Thyroid gland (tissue), 4 donors: Measurements from ENCODE around the gene TERT. TPM values are rescaled to one million over a fixed set of nuclear protein-coding genes. Genes with fewer than 3 reads are reported as not detected.

Experiments used
- DNase-seq, 2 donors: peaks; one replicate each; pipeline ENCODE4 v3.0.0-alpha.2; 2019
- H3K27ac ChIP-seq, 3 donors: fragments of 200-600 bp; sonication (generic); 1 replicate in 2 of 3; 2 replicates in 1 of 3; pipeline ENCODE4 v1.5.1; 2016 to 2019; ENCODE audit warnings: mild to moderate bottlenecking in 1 of 3, moderate library complexity in 1 of 3
- H3K27me3 ChIP-seq: fragments of 200-600 bp; sonication (generic); one replicate; pipeline ENCODE4 v1.5.1; 2019
- H3K36me3 ChIP-seq, 2 donors: fragments of 200-600 bp; sonication (generic); one replicate each; pipeline ENCODE4 v1.5.1; 2016 to 2019
- H3K4me1 ChIP-seq, 2 donors: fragments of 200-600 bp; sonication (generic); one replicate each; pipeline ENCODE4 v1.5.1; 2017 to 2019
- H3K4me3 ChIP-seq, 3 donors: fragments of 200-600 bp; sonication (generic); replicated peaks in 1 of 3; 1 replicate in 2 of 3; 2 replicates in 1 of 3; pipeline ENCODE4 v1.5.1; 2016; ENCODE audit warnings: mild to moderate bottlenecking in 1 of 3
- H3K9me3 ChIP-seq: fragments of 200-600 bp; sonication (generic); one replicate; pipeline ENCODE4 v1.5.1; 2017
- POLR2A ChIP-seq, 2 donors: fragments of 450-650 bp; IDR thresholded peaks; one replicate each; pipeline ENCODE4 v1.6.1; 2017; ENCODE audit warnings: antibody characterized with exemption in 2 of 2, mild to moderate bottlenecking in 2 of 2, moderate library complexity in 1 of 2
- WGBS, 2 donors: methylation state at CpG; one replicate each; pipeline ENCODE4 v1.1.5; 2017; 5-methylcytosine and 5-hydroxymethylcytosine counted together
- intact Hi-C: fragments of 100-400 bp; cut with DNase I; formaldehyde crosslinking; loops from one replicate; pipeline ENCODE4 v1.15.1; 2023
- total RNA-seq, 4 donors: library from RNA; depleted of rRNA; stranded (reverse); fragments of >200 nt; gene quantifications; one replicate each; pipeline ENCODE4 v1.2.3, GENCODE V29; 2016
- TF ChIP-seq, protein P1 (sequence below), 6 experiments: fragments of 200-600 bp in 3 of 6; fragments of 450-650 bp in 3 of 6; sonication (generic) in 3 of 6; IDR thresholded peaks; one replicate each; pipeline ENCODE4 v1.5.1; 2016 to 2019; ENCODE audit warnings: antibody characterized with exemption in 6 of 6, mild to moderate bottlenecking in 2 of 6, inconsistent platforms in 1 of 6, moderate library complexity in 1 of 6

Gene TERT
- total RNA-seq, 4 donors from 2014 or later = not detected

DNA sequence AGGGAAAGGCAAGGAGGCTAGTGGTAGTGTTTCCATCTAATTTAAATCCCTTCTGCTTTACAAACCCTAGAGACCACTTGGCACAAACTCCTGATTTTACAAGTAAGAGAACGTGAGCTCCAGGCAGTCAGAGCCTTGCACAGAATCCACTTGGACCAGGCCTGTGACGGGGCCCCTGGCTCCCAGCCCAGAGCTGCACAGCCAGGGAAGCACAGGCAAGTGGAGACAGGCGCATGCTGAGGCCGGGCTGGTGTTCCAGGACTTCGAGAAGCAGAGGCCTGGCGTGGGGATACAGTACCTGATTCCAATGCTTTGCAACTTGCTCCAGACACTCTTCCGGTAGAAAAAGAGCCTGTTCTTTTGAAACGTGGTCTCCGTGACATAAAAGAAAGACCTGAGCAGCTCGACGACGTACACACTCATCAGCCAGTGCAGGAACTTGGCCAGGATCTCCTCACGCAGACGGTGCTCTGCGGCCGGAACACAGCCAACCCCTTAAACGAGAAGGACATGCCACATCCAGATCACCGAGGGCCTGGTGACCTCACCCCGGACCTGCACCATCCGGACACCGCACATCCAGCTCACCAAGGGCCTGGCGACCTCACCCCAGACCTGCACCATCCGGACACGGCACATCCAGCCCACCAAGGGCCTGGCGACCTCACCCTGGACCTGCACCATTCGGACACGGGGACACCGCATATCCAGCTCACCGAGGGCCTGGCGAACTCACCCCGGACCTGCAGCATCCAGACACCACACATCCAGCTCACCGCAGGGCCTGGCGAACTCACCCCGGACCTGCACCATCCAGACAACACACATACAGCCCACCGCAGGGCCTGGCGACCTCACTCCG, 12.5 kb downstream of the TERT start:
- H3K27ac ChIP-seq = no peak overlapping the region
- H3K9me3 ChIP-seq = no peaks in the 10 kb centered on the region
- 53 to 73% methylated on average over 19 to 30 of the region's 37 CpGs for WGBS, 2 donors
- H3K4me1 ChIP-seq = no peaks in the 10 kb centered on the region
- TF ChIP-seq, protein P1, sequence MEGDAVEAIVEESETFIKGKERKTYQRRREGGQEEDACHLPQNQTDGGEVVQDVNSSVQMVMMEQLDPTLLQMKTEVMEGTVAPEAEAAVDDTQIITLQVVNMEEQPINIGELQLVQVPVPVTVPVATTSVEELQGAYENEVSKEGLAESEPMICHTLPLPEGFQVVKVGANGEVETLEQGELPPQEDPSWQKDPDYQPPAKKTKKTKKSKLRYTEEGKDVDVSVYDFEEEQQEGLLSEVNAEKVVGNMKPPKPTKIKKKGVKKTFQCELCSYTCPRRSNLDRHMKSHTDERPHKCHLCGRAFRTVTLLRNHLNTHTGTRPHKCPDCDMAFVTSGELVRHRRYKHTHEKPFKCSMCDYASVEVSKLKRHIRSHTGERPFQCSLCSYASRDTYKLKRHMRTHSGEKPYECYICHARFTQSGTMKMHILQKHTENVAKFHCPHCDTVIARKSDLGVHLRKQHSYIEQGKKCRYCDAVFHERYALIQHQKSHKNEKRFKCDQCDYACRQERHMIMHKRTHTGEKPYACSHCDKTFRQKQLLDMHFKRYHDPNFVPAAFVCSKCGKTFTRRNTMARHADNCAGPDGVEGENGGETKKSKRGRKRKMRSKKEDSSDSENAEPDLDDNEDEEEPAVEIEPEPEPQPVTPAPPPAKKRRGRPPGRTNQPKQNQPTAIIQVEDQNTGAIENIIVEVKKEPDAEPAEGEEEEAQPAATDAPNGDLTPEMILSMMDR (IDR thresholded peaks at IDR 0.05) = no peak
- no peak for TF ChIP-seq POLR2A (IDR thresholded peaks at IDR 0.05)
- H3K27me3 ChIP-seq = no peaks in the 10 kb centered on the region
- intact Hi-C loops = no loop called here
- no peak overlapping the region for H3K4me3 ChIP-seq
- no peaks in the 10 kb centered on the region for H3K36me3 ChIP-seq
- peak; percentile 17 to 22 for DNase-seq

DNA sequence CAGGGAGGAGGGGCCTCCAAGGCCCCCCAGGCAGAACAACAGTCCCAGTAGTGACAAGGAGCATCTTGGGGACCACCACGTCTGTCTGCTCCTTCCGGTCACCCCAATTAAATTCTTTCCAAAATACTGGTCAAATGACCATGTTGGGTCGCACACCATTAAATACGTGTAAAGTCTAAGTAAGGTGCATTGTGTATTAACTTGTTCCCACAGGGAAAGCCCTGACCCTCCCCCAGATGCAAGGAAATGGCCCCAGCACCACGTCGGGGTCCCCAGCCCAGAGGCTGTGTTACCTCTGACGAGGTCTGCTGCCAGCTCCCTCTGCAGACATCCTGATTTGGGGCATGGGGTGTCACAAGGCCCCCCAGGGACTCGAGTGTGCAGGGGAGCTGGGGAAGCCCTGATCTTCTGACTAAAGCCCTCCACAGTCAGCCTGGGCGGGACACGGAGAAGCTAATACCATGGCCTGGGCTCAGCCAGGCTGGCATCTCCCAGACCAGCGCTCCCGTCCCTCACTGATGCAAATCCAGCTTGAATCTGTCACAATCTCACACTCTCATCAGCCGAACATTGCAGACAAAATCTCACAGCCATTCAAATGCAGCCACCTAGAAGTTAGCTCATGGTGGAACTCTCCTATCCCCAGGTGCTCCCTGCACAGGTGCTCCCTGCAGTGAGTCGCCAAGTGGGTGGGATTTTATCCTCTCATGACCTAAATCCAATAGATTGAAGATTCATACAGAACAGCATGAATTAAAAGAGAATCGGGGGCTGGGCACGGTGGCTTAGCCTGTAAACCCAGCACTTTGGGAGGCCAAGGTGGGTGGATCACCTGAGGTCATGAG, 13.6 kb downstream of the TERT start:
- DNase-seq = no peak
- 83 to 91% methylated on average over 14 to 16 of the region's 16 CpGs for WGBS, 2 donors
- Histone ChIP-seq H3K4me3 (no peak overlapping the region), H3K27me3 (no peaks in the 10 kb centered on the region), H3K36me3 (no peaks in the 10 kb centered on the region), H3K9me3 (no peaks in the 10 kb centered on the region), H3K27ac (no peak overlapping the region), H3K4me1 (no peaks in the 10 kb centered on the region)
- no peak for TF ChIP-seq POLR2A (IDR thresholded peaks at IDR 0.05)
- TF ChIP-seq, protein P1 (IDR thresholded peaks at IDR 0.05) = no peak
- intact Hi-C loops = no loop called here

DNA sequence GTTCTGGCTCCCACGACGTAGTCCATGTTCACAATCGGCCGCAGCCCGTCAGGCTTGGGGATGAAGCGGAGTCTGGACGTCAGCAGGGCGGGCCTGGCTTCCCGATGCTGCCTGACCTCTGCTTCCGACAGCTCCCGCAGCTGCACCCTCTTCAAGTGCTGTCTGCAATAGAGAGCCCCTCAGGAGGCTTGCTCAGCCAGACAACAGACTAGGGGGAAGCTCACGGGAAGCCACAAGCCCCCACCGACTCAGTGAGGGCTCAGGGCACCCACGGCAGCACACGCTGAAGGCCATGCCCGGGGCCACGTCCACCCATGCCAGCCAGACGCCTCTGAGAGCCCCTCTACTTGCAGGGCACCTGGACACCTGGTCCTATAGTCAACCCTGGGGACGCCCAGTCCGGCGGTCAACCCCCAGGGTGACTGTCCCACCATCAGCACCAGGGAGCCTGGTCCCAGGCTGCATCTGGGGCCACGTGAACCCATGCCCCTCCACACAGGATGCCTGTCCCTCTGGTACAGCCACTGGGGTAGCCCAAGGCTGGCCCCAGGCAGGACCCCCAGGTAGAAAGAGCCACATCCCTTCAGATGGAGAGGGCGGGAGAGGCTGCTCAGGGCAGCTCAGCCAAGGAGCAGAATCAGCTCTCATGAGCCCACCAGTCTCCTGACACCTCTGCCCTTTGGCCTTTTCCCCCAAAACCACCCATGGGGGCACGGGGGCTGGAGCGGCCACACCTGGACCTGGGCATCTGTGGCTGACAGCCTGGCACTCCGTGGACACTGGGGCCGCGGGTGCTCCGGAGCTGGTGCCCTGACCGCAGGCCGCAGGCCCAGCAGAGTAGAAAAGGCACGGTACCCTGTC, 14.5 kb downstream of the TERT start:
- H3K9me3 ChIP-seq = no peaks in the 10 kb centered on the region
- DNase-seq = no peak

DNA sequence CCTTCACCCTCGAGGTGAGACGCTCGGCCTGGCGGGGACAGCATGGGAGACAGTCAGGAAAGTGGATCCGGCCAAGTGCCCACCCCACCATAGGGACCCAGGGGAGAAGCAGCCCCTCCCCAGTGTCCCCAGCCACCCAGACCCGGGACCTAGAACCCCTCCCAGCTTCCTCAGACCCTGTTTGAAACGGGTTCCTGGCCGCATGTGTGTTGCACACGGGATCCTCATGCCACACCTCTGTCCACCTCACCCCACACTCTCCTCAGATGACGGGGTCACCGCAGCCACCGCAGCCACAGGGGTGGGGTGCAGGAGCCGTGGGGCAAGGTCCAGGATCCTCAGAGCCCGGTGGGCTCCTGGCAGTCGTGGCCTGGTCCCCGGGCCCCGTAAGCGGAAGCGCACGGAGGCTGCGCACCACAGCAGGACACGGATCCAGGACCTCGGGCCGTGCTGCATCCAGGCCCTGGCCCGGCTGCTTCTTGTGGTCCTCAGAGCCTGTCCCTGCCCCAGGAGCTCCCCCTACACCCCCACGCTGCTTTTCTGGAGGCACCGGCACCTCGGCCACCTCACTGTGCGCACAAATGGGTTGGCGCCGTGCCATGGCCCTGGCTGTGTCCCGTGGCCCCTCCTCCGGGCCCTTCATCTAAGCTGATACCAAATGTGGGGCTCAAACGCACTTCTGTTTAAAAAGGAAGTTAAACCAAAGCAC, 15.3 kb downstream of the TERT start:
- H3K4me1 ChIP-seq = no peaks in the 10 kb centered on the region
- TF ChIP-seq, protein P1 (IDR thresholded peaks at IDR 0.05) = no peak
- no peak for TF ChIP-seq POLR2A (IDR thresholded peaks at IDR 0.05)
- no peak overlapping the region for H3K27ac ChIP-seq
- H3K36me3 ChIP-seq = no peaks in the 10 kb centered on the region
- no peaks in the 10 kb centered on the region for H3K9me3 ChIP-seq
- DNase-seq = no peak
- 85 to 91% methylated on average over 12 to 24 of the region's 34 CpGs for WGBS, 2 donors
- intact Hi-C loops = no loop called here
- no peak overlapping the region for H3K4me3 ChIP-seq
- H3K27me3 ChIP-seq = no peaks in the 10 kb centered on the region

More for the DNA sequence above, 14.5 kb downstream of the TERT start:
- no peaks in the 10 kb centered on the region for H3K36me3 ChIP-seq
- WGBS, 2 donors = 88 to 95% methylated on average over 12 to 13 of the region's 32 CpGs
- H3K27ac ChIP-seq = no peak overlapping the region
- TF ChIP-seq, protein P1 (IDR thresholded peaks at IDR 0.05) = no peak
- TF ChIP-seq POLR2A (IDR thresholded peaks at IDR 0.05) = no peak
- no peak overlapping the region for H3K4me3 ChIP-seq
- no peaks in the 10 kb centered on the region for H3K4me1 ChIP-seq
- intact Hi-C loops = no loop called here
- H3K27me3 ChIP-seq = no peaks in the 10 kb centered on the region
